HCT116 (cell line): ENCODE data around the gene MAP2K1. TPM values are rescaled to one million over a fixed set of nuclear protein-coding genes. Genes with fewer than 3 reads are reported as not detected.

Experiments used
- CEBPB ChIP-seq: IDR thresholded peaks from 2 replicates; pipeline ENCODE4 v1.6.1; 2012; ENCODE audit warnings: low read depth
- EZH2phosphoT487 ChIP-seq: fragments of 200-600 bp; IDR thresholded peaks from 2 replicates; pipeline ENCODE4 v1.6.1; 2018; ENCODE audit warnings: antibody characterized with exemption, borderline replicate concordance
- FOSL1 ChIP-seq: IDR thresholded peaks from 2 replicates; pipeline ENCODE4 v1.6.1; 2012; ENCODE audit warnings: low read depth
- JUND ChIP-seq: IDR thresholded peaks from 2 replicates; pipeline ENCODE4 v1.6.1; 2012
- POLR2AphosphoS5 ChIP-seq: IDR thresholded peaks from 2 replicates; pipeline ENCODE4 v1.6.1; 2011; ENCODE audit warnings: mild to moderate bottlenecking, low read depth, low read length, moderate library complexity
- SRF ChIP-seq: IDR thresholded peaks from 2 replicates; pipeline ENCODE4 v1.6.1; 2012; ENCODE audit warnings: low read depth
- ZFX ChIP-seq: fragments of 450-650 bp; IDR thresholded peaks from 2 replicates; pipeline ENCODE4 v1.6.1; 2017
- ZNF274 ChIP-seq: fragments of 200-500 bp; sonication (Bioruptor generic); IDR thresholded peaks from 2 replicates; pipeline ENCODE4 v1.6.1; 2014; ENCODE audit warnings: mild to moderate bottlenecking, low read depth, low read length, inconsistent platforms
- total RNA-seq: library from RNA; stranded (reverse); gene quantifications from one replicate; pipeline ENCODE4 v1.2.1, GENCODE V29; 2021; ENCODE audit not compliant: unreplicated experiment
- TF ChIP-seq, protein P1 (sequence below): IDR thresholded peaks from 2 replicates; pipeline ENCODE4 v1.6.1; 2012; ENCODE audit warnings: low read depth
- TF ChIP-seq, protein P2 (sequence below), 3 experiments: fragments of 200-600 bp in 1 of 3; sonication (generic) in 1 of 3; IDR thresholded peaks in 2 of 3; conservative IDR thresholded peaks in 1 of 3; 2 replicates each; pipeline ENCODE4 v1.5.1; 2012 to 2017; ENCODE audit warnings: low read depth in 2 of 3, low read length in 2 of 3, antibody characterized with exemption in 1 of 3, borderline replicate concordance in 1 of 3, control low read depth in 1 of 3, mild to moderate bottlenecking in 1 of 3, mixed read lengths in 1 of 3, mixed run types in 1 of 3, moderate library complexity in 1 of 3; ENCODE audit not compliant: insufficient read depth in 1 of 3
- TF ChIP-seq, protein P3 (sequence below): IDR thresholded peaks from 2 replicates; pipeline ENCODE4 v1.6.1; 2012

MAP2K1 gene
- total RNA-seq, 1 experiment from 2014 or later, result 52.3 TPM

DNA sequence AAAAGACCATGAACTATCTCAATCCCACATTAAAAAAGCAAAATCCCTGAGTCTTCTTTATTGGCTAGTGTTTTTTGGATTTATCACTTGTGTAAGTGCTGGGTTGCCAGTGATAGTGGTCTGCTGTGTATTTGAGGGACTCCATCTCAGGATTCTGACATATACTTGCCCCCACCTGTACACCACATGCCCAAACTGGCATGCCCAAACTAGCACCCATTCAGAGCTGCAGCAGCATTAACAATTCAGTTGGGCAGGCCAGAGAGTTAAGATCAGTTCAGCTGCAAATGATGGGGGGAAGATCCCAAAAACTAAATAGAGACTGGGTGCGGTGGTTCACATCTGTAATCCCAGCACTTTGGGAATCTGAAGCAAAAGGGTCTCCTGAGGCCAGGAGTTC, 23.9 kb upstream of the MAP2K1 start (continued):
- TF ChIP-seq, protein P1, sequence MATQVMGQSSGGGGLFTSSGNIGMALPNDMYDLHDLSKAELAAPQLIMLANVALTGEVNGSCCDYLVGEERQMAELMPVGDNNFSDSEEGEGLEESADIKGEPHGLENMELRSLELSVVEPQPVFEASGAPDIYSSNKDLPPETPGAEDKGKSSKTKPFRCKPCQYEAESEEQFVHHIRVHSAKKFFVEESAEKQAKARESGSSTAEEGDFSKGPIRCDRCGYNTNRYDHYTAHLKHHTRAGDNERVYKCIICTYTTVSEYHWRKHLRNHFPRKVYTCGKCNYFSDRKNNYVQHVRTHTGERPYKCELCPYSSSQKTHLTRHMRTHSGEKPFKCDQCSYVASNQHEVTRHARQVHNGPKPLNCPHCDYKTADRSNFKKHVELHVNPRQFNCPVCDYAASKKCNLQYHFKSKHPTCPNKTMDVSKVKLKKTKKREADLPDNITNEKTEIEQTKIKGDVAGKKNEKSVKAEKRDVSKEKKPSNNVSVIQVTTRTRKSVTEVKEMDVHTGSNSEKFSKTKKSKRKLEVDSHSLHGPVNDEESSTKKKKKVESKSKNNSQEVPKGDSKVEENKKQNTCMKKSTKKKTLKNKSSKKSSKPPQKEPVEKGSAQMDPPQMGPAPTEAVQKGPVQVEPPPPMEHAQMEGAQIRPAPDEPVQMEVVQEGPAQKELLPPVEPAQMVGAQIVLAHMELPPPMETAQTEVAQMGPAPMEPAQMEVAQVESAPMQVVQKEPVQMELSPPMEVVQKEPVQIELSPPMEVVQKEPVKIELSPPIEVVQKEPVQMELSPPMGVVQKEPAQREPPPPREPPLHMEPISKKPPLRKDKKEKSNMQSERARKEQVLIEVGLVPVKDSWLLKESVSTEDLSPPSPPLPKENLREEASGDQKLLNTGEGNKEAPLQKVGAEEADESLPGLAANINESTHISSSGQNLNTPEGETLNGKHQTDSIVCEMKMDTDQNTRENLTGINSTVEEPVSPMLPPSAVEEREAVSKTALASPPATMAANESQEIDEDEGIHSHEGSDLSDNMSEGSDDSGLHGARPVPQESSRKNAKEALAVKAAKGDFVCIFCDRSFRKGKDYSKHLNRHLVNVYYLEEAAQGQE, result no peak
- TF ChIP-seq POLR2AphosphoS5, result no peak
- no peak for TF ChIP-seq EZH2phosphoT487
- TF ChIP-seq, protein P2, sequence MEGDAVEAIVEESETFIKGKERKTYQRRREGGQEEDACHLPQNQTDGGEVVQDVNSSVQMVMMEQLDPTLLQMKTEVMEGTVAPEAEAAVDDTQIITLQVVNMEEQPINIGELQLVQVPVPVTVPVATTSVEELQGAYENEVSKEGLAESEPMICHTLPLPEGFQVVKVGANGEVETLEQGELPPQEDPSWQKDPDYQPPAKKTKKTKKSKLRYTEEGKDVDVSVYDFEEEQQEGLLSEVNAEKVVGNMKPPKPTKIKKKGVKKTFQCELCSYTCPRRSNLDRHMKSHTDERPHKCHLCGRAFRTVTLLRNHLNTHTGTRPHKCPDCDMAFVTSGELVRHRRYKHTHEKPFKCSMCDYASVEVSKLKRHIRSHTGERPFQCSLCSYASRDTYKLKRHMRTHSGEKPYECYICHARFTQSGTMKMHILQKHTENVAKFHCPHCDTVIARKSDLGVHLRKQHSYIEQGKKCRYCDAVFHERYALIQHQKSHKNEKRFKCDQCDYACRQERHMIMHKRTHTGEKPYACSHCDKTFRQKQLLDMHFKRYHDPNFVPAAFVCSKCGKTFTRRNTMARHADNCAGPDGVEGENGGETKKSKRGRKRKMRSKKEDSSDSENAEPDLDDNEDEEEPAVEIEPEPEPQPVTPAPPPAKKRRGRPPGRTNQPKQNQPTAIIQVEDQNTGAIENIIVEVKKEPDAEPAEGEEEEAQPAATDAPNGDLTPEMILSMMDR (IDR thresholded peaks at IDR 0.05 in 2 of 3, conservative IDR thresholded peaks at IDR 0.05 in 1 of 3; ENCODE audit: borderline replicate concordance in 1 of 3, insufficient read depth in 1 of 3, low read depth in 2 of 3, low read length in 2 of 3), result no peak
- TF ChIP-seq ZFX, result no peak
- TF ChIP-seq SRF, result no peak
- TF ChIP-seq, protein P3, sequence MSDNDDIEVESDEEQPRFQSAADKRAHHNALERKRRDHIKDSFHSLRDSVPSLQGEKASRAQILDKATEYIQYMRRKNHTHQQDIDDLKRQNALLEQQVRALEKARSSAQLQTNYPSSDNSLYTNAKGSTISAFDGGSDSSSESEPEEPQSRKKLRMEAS, result no peak
- TF ChIP-seq CEBPB, result no peak
- TF ChIP-seq JUND, result no peak
- TF ChIP-seq ZNF274, result no peak
- TF ChIP-seq FOSL1, result no peak
